Epithelial cell of proximal tubule (primary cell): ENCODE data around the gene SND1. TPM values are rescaled to one million over a fixed set of nuclear protein-coding genes. Genes with fewer than 3 reads are reported as not detected.

Experiments
- DNase-seq: peaks from one replicate; pipeline ENCODE4 v3.0.0-alpha.2; 2011; ENCODE audit warnings: low read depth
- H3K4me3 ChIP-seq: 2 replicates; pipeline ENCODE4 v1.5.1; 2011; ENCODE audit warnings: low read depth, mild to moderate bottlenecking, low read length
- total RNA-seq: library from RNA; depleted of rRNA; stranded (reverse); fragments of >200 nt; gene quantifications from 2 replicates; pipeline ENCODE4 v1.2.3, GENCODE V29; 2015
- TF ChIP-seq, protein P1 (sequence below): conservative IDR thresholded peaks from 2 replicates; pipeline ENCODE4 v1.5.1; 2012; ENCODE audit warnings: low read depth, mild to moderate bottlenecking, low read length

SND1 gene
- total RNA-seq, 1 donor from 2014 or later = 122 TPM

DNA sequence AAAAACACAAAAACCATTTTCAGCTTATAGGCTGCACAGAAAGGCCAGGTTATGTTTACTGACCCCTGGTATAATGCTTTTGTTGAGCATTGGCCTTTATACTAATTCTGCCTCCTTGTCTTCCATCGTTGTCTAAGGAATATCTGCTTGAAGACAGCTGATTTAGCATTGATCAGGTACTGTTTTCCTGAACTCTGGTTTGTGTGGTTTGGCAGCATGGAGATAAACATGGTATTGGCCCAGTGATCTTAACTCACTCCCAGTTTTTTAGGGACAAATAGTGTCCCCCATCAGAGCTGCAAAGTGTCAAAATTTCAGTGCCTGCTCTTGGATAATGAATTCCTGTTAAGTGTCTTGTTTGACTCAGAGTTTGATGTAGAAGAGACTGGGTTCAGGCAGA, 100.8 kb downstream of the SND1 start:
- H3K4me3 ChIP-seq = no peak overlapping the region
- no peak for DNase-seq
- TF ChIP-seq, protein P1, sequence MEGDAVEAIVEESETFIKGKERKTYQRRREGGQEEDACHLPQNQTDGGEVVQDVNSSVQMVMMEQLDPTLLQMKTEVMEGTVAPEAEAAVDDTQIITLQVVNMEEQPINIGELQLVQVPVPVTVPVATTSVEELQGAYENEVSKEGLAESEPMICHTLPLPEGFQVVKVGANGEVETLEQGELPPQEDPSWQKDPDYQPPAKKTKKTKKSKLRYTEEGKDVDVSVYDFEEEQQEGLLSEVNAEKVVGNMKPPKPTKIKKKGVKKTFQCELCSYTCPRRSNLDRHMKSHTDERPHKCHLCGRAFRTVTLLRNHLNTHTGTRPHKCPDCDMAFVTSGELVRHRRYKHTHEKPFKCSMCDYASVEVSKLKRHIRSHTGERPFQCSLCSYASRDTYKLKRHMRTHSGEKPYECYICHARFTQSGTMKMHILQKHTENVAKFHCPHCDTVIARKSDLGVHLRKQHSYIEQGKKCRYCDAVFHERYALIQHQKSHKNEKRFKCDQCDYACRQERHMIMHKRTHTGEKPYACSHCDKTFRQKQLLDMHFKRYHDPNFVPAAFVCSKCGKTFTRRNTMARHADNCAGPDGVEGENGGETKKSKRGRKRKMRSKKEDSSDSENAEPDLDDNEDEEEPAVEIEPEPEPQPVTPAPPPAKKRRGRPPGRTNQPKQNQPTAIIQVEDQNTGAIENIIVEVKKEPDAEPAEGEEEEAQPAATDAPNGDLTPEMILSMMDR = no peak

DNA sequence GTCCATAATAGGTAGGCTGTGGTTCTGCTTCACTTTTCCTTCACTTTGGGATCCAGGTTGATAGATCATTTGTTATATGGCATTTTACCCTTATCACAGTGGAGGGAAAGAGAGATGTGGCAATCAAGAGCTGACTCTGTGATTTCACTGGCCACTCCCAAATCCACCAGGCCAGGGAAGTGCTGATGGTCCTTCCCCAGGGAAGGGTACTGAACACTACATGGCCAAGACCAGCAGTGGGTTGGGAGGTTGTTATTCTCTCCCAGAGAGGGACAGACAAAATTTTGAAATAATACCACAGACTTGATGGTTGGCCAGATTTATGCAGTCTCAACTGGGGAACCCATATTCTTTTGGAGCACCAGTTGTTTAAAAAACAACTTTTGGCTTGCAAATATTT, 102.5 kb downstream of the SND1 start:
- no peak for DNase-seq
- H3K4me3 ChIP-seq = no peak overlapping the region
- TF ChIP-seq, protein P1 = no peak

DNA sequence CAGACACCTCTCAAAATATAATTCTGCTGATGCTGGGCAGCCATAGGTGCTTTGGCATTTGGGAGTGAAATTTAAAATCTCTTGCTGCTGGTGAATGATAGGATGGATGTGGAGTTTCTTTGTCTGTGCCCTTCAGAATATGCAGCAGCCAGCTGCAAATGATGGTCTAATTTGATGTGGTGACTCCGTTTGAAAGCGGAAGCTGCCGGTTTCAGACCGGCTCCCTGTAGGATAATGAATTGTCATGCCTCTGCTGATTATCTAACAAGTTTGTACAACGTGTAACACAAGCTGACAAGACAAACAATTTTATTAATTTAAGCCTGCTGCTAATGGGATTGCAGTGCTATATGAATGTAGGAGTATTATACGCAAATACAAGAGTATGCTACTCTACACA, 103.5 kb downstream of the SND1 start:
- no peak for DNase-seq
- TF ChIP-seq, protein P1 = no peak
- no peak overlapping the region for H3K4me3 ChIP-seq

DNA sequence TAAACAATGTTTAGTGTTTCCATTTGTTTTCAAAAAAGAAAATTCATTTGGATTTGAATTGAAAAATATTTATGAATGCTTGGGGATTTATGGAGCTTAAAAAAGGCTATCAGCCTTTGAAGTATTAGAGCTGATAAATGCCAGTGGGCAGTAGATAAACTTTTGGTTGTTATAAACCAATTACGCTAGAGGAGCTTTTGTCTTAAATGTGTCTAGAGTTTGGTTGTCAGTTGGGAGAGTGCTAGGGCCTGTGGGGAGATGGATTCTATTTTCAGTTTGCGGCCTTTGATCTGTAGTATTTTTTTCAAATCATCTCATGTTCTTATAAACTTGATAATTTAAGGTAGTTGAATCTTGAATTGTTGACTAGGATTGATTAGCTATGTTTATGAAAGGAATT, 104.0 kb downstream of the SND1 start:
- TF ChIP-seq, protein P1 = no peak
- H3K4me3 ChIP-seq = no peak overlapping the region
- DNase-seq = no peak

DNA sequence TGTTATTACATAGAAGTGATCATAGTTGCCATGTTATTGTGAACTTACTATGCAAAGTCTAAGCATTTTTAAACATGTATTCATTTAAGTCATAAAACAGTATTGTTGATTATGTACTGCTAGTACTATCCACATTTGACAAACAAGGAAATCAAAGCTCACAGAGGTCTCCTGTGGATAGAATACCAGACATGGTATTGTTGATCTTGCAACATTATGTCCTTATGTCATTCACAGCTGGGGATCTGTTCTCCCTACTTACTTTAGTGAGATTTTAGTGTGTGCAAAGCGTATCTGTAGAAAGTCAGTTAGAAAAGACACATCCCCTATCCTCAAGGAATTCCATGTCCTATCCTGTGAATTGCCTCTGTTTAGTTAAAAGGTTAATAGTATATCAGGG, 106.1 kb downstream of the SND1 start:
- DNase-seq = no peak
- H3K4me3 ChIP-seq = no peak overlapping the region
- TF ChIP-seq, protein P1 = no peak

DNA sequence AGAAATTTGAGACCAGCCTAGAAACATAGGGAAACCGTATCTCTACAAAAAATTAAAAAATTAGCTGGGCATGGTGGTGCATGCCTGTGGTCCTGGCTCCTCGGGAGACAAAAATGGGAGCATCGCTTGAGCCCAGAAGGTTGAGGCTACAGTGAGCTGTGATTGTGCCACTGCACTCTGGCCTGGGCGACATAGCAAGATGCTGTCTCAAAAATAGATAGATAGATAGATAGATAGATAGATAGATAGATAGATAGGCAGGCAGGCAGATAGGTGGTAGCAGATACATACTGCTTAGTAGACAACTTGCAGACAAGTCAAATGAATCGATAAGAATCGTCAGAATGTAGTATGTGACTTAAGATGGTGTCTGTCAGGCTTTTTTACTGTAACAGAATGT, 106.9 kb downstream of the SND1 start:
- TF ChIP-seq, protein P1 = no peak
- no peak overlapping the region for H3K4me3 ChIP-seq
- no peak for DNase-seq

DNA sequence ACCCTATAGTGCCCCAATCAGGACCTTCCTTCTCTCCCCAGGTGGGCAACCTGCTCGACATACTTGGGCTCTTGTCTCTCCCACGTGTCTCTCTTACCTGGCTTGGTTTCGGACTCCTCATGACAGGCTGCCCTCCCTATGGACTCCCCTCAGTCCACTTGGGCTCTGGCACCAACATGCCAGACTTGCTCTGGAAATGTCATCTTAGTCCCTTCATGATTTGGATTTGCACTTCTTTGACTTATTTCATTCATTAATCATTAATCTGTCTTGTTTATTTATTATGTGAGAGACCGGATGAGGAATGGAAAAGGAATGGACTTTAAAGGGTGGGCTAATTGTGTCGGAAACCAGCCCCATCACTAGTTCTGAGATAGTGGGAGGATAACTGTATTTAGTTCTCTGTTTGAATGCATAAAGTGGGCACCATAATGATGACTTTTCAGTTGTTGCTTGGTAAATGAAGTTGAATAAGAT, 108.0 kb downstream of the SND1 start:
- TF ChIP-seq, protein P1 = no peak
- no peak overlapping the region for H3K4me3 ChIP-seq
- no peak for DNase-seq
